ENCODE measurements around the gene IL10RA. TPM values are rescaled to one million over a fixed set of nuclear protein-coding genes. Genes with fewer than 3 reads are reported as not detected.

Gene IL10RA
- total and polyA plus RNA-seq, 9 of the 15 experiments (the other 6 are each of a cell fraction or from before 2014, with no cell fraction given): 0.17 to 17.3 (median 2.9) TPM

- no peak overlapping the region; a peak in 1 of 4 replicates for H3K9ac ChIP-seq (ENCODE audit: insufficient read depth in 1 of 2, low read depth in 2 of 2, low read length in 2 of 2)
- no peak overlapping the region for H2AFZ ChIP-seq (ENCODE audit: low read depth, low read length)
- ChIA-PET CTCF (ENCODE audit: low intra/inter-chr PET ratio) (no interaction called here), POLR2A (interaction anchor here (0.7 to 1.3 kb wide), 4 partner anchors 8 to 19 kb away, joined by 3 to 5 read pairs (median 3); no protein-coding TSS in a partner anchor)
- H3K27me3 ChIP-seq (ENCODE audit: control insufficient read depth in 2 of 2, insufficient read depth in 2 of 2, low read length in 2 of 2): no peaks in the 10 kb centered on the region
- in situ Hi-C loops (cut with MboI): no loop called here
- H3K4me3 ChIP-seq: no peak overlapping the region
- peaks cover 23% of the 10 kb centered on the region; the same call in 2 of the 3 replicates for H3K36me3 ChIP-seq (ENCODE audit: control insufficient read depth, insufficient read depth, low read length)
- H3K27ac ChIP-seq (ENCODE audit: extremely low read depth, low read depth, low read length): no peak overlapping the region
- intact Hi-C loops (cut with micrococcal nuclease): no loop called here
- 83% methylated on average over 9 of the region's 9 CpGs for WGBS (ENCODE audit: insufficient coverage, low coverage, missing lambda C conversion rate)
- H3K4me1 ChIP-seq (replicated peaks in 1 of 2; ENCODE audit: control insufficient read depth in 2 of 2, insufficient read depth in 2 of 2, low read length in 2 of 2): peaks cover 32 to 33% of the 10 kb centered on the region in 2 experiments
- BruUV-seq (replicated peaks): no TSS peak
- H3K79me2 ChIP-seq (ENCODE audit: control insufficient read depth, insufficient read depth, low read length): no peaks in the 10 kb centered on the region
- H3K4me2 ChIP-seq (ENCODE audit: insufficient read depth, low read length): no peak overlapping the region
- no peaks in the 10 kb centered on the region for H3K9me1 ChIP-seq (ENCODE audit: control insufficient read depth, insufficient read depth, low read length)
- H3K9me3 ChIP-seq (replicated peaks; ENCODE audit: control insufficient read depth, insufficient read depth, low read depth, low read length): no peaks in the 10 kb centered on the region
- ATAC-seq (no peak), DNase-seq (ENCODE audit: extremely low read depth in 1 of 4, low spot score in 3 of 4) (no peak), FAIRE-seq (no peak)
- H4K20me1 ChIP-seq (replicated peaks; ENCODE audit: control insufficient read depth, insufficient read depth, low read length): no peaks in the 10 kb centered on the region
- TF ChIP-seq, protein P1, sequence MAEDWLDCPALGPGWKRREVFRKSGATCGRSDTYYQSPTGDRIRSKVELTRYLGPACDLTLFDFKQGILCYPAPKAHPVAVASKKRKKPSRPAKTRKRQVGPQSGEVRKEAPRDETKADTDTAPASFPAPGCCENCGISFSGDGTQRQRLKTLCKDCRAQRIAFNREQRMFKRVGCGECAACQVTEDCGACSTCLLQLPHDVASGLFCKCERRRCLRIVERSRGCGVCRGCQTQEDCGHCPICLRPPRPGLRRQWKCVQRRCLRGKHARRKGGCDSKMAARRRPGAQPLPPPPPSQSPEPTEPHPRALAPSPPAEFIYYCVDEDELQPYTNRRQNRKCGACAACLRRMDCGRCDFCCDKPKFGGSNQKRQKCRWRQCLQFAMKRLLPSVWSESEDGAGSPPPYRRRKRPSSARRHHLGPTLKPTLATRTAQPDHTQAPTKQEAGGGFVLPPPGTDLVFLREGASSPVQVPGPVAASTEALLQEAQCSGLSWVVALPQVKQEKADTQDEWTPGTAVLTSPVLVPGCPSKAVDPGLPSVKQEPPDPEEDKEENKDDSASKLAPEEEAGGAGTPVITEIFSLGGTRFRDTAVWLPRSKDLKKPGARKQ (CRISPR knock-in tag; IDR thresholded peaks at IDR 0.05): no peak
- TF ChIP-seq, protein P2, sequence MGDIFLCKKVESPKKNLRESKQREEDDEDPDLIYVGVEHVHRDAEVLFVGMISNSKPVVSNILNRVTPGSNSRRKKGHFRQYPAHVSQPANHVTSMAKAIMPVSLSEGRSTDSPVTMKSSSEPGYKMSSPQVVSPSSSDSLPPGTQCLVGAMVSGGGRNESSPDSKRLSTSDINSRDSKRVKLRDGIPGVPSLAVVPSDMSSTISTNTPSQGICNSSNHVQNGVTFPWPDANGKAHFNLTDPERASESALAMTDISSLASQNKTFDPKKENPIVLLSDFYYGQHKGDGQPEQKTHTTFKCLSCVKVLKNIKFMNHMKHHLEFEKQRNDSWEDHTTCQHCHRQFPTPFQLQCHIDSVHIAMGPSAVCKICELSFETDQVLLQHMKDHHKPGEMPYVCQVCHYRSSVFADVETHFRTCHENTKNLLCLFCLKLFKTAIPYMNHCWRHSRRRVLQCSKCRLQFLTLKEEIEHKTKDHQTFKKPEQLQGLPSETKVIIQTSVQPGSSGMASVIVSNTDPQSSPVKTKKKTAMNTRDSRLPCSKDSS (IDR thresholded peaks at IDR 0.05; ENCODE audit: low read depth, partially characterized antibody): no peak
- TF ChIP-seq ZNF311 (CRISPR knock-in tag; IDR thresholded peaks at IDR 0.05): no peak
- peak in 1 of 2 experiments; percentile 32; a peak in 1 of 4 replicates for TF ChIP-seq RCOR1 (IDR thresholded peaks at IDR 0.05; ENCODE audit: borderline replicate concordance in 1 of 2, low read depth in 2 of 2, low read length in 2 of 2)
- no peak for TF ChIP-seq CBX3 (IDR thresholded peaks at IDR 0.05; ENCODE audit: borderline replicate concordance in 1 of 2, low read length in 2 of 2)
- no peak for TF ChIP-seq MTA2 (IDR thresholded peaks at IDR 0.05; ENCODE audit: low read depth)
- TF ChIP-seq RBM25 (IDR thresholded peaks at IDR 0.05; ENCODE audit: low read depth, low read length, severe bottlenecking): peak; percentile 90
- TF ChIP-seq RFX7 (CRISPR knock-in tag; IDR thresholded peaks at IDR 0.05): no peak
- TF ChIP-seq RUNX1 (IDR thresholded peaks at IDR 0.05; ENCODE audit: low read depth): no peak
- no peak for TF ChIP-seq MBD2 (IDR thresholded peaks at IDR 0.05; ENCODE audit: borderline replicate concordance, low read depth)
- TF ChIP-seq, protein P3, sequence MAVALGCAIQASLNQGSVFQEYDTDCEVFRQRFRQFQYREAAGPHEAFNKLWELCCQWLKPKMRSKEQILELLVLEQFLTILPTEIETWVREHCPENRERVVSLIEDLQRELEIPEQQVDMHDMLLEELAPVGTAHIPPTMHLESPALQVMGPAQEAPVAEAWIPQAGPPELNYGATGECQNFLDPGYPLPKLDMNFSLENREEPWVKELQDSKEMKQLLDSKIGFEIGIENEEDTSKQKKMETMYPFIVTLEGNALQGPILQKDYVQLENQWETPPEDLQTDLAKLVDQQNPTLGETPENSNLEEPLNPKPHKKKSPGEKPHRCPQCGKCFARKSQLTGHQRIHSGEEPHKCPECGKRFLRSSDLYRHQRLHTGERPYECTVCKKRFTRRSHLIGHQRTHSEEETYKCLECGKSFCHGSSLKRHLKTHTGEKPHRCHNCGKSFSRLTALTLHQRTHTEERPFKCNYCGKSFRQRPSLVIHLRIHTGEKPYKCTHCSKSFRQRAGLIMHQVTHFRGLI (CRISPR knock-in tag; IDR thresholded peaks at IDR 0.05): no peak
- no peak for TF ChIP-seq PHF21A (IDR thresholded peaks at IDR 0.05; ENCODE audit: borderline replicate concordance, low read depth)
- TF ChIP-seq CTCF (IDR thresholded peaks at IDR 0.05 in 2 of 3, conservative IDR thresholded peaks at IDR 0.05 in 1 of 3; ENCODE audit: insufficient read depth in 2 of 3, low read depth in 1 of 3, low read length in 3 of 3): no peak
- peak in 1 of 2 experiments; percentile 47; a peak in 1 of 4 replicates for TF ChIP-seq KDM1A (IDR thresholded peaks at IDR 0.05)
- peak; percentile 77 for TF ChIP-seq BCOR (IDR thresholded peaks at IDR 0.05)
- no peak for TF ChIP-seq EP400 (IDR thresholded peaks at IDR 0.05)
Measured at GRCh38 chr11:117997823-117998579, 11.8 kb downstream of the IL10RA start.
